H1 (cell line): ENCODE results near the gene PMF1. TPM values are rescaled to one million over a fixed set of nuclear protein-coding genes. Genes with fewer than 3 reads are reported as not detected.

Experiments
- BACH1 ChIP-seq: IDR thresholded peaks from 2 replicates; pipeline ENCODE4 v1.6.1; 2012; ENCODE audit warnings: low read length, improper control_type of control experiment
- BRCA1 ChIP-seq: IDR thresholded peaks from 2 replicates; pipeline ENCODE4 v1.6.1; 2012; ENCODE audit warnings: low read depth, low read length, improper control_type of control experiment
- CREB1 ChIP-seq: IDR thresholded peaks from 2 replicates; pipeline ENCODE4 v1.6.1; 2012; ENCODE audit warnings: inconsistent platforms
- FOSL1 ChIP-seq: IDR thresholded peaks from 2 replicates; pipeline ENCODE4 v1.6.1; 2011; ENCODE audit warnings: mild to moderate bottlenecking, low read depth, low read length, moderate library complexity; ENCODE audit not compliant: insufficient read depth
- ZNF274 ChIP-seq: IDR thresholded peaks from 2 replicates; pipeline ENCODE4 v1.7.0; 2012; ENCODE audit warnings: low read length, borderline replicate concordance; ENCODE audit errors: extremely low read depth
- polyA plus RNA-seq, 7 experiments: library from polyadenylated mRNA; depleted of rRNA in 3 of 7; stranded (reverse) in 5 of 7; unstranded in 2 of 7; fragments of >200 nt in 5 of 7; fragments of 200-250 nt in 2 of 7; gene quantifications; 1 replicate in 5 of 7; 2 replicates in 1 of 7; 4 replicates in 1 of 7; pipeline versions ENCODE4 v1.2.1 to v1.2.3, GENCODE V29; 2011 to 2013; ENCODE audit warnings: missing spikeins in 2 of 7, mixed read lengths in 2 of 7
- total RNA-seq: library from RNA; stranded (reverse); fragmentation: NEBNext Ultra II Directional; extraction: Animal tissue kit (Norgen Biotek cat#: 25700); gene quantifications from 2 replicates; pipeline ENCODE4 v1.2.1, GENCODE V29; 2021

PMF1 gene
- total and polyA plus RNA-seq, 2 of the 8 experiments (the other 6 are each of a cell fraction or from before 2014, with no cell fraction given): 113 to 296 TPM

GRCh38 chr1:156221986-156222692 lies 9.3 kb downstream of the PMF1 start (continued):
- no peak for TF ChIP-seq BRCA1
- no peak for TF ChIP-seq ZNF274
- no peak for TF ChIP-seq FOSL1
- no peak for TF ChIP-seq CREB1
- no peak for TF ChIP-seq BACH1
